ENCODE data around the gene FHIT.

The FHIT gene

GRCh38 chr3:61181874-61182273 is 69.4 kb downstream of the FHIT start:
- H3K56ac ChIP-seq (ENCODE audit: low read length): no peak overlapping the region
- H3K79me2 ChIP-seq (ENCODE audit: control insufficient read depth, insufficient read depth, low read length): no peaks in the 10 kb centered on the region
- no peak overlapping the region for H4K8ac ChIP-seq (ENCODE audit: low read depth, low read length)
- H2AK5ac ChIP-seq (ENCODE audit: low read length): no peak overlapping the region
- no peak overlapping the region for H3K23ac ChIP-seq (ENCODE audit: low read length)
- H3K27me3 ChIP-seq (ENCODE audit: insufficient read depth, low read length, poor library complexity): no peaks in the 10 kb centered on the region
- H2BK15ac ChIP-seq (replicated peaks; ENCODE audit: low read depth): no peak overlapping the region
- no peak overlapping the region for H3K27ac ChIP-seq (ENCODE audit: low read depth, low read length)
- H3K9ac ChIP-seq (ENCODE audit: low read length): no peak overlapping the region
- H2BK120ac ChIP-seq (ENCODE audit: low read depth, low read length): no peak overlapping the region
- H3K36me3 ChIP-seq (ENCODE audit: control insufficient read depth, insufficient read depth, low read length): no peaks in the 10 kb centered on the region
- H3K18ac ChIP-seq (ENCODE audit: low read length): no peak overlapping the region
- no CpG with 5 or more reads among the region's 2 CpGs for WGBS (ENCODE audit: extremely low coverage, insufficient coverage, low lambda C conversion rate)
- no peak overlapping the region for H3K4me3 ChIP-seq (ENCODE audit: low read length)
- DNase-seq: peak; percentile 20
- no peaks in the 10 kb centered on the region for H3K79me1 ChIP-seq (ENCODE audit: low read length)
- H3K4me1 ChIP-seq (ENCODE audit: control insufficient read depth, low read depth, low read length): no peaks in the 10 kb centered on the region
- H4K5ac ChIP-seq (ENCODE audit: low read length): no peak overlapping the region
- H2BK5ac ChIP-seq (ENCODE audit: low read length): no peak overlapping the region
- H3K4me2 ChIP-seq (ENCODE audit: low read length): no peak overlapping the region
- no peak overlapping the region for H3K4ac ChIP-seq (ENCODE audit: low read depth, low read length)

DNA sequence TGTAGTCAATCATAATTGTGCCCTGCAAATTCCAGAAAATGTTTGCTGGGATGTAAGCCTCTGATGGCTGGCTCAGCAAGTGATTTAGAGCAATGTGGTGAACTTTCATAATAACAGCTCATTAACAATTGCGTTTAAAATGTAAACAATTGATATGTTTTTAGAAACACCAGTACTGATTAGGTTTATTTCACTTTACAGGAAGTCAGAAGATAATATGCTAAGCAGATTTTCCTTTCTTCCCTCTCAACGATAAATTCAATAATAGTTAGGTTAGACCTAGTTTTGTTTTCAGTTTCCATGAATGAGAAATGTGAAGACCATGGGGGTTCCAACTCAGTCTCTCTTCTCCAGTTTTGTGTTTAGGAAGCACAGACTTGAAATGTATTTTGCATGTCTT is 71.0 kb downstream of the FHIT start:
- H3K4ac ChIP-seq (ENCODE audit: low read depth, low read length): no peak overlapping the region
- no peak overlapping the region for H3K23ac ChIP-seq (ENCODE audit: low read length)
- H3K27me3 ChIP-seq (ENCODE audit: insufficient read depth, low read length, poor library complexity): no peaks in the 10 kb centered on the region
- no peaks in the 10 kb centered on the region for H3K79me1 ChIP-seq (ENCODE audit: low read length)
- H2BK5ac ChIP-seq (ENCODE audit: low read length): no peak overlapping the region
- no peak overlapping the region for H4K8ac ChIP-seq (ENCODE audit: low read depth, low read length)
- H4K5ac ChIP-seq (ENCODE audit: low read length): no peak overlapping the region
- H3K9ac ChIP-seq (ENCODE audit: low read length): no peak overlapping the region
- no peak overlapping the region for H2BK120ac ChIP-seq (ENCODE audit: low read depth, low read length)
- no peak overlapping the region for H3K18ac ChIP-seq (ENCODE audit: low read length)
- H3K36me3 ChIP-seq (ENCODE audit: control insufficient read depth, insufficient read depth, low read length): no peaks in the 10 kb centered on the region
- H2AK5ac ChIP-seq (ENCODE audit: low read length): no peak overlapping the region
- no peaks in the 10 kb centered on the region for H3K4me1 ChIP-seq (ENCODE audit: control insufficient read depth, low read depth, low read length)
- no peak overlapping the region for H3K27ac ChIP-seq (ENCODE audit: low read depth, low read length)
- H3K79me2 ChIP-seq (ENCODE audit: control insufficient read depth, insufficient read depth, low read length): no peaks in the 10 kb centered on the region
- WGBS (ENCODE audit: extremely low coverage, insufficient coverage, low lambda C conversion rate): no CpG with 5 or more reads among the region's 2 CpGs
- no peak overlapping the region for H3K56ac ChIP-seq (ENCODE audit: low read length)
- no peak overlapping the region for H2BK15ac ChIP-seq (replicated peaks; ENCODE audit: low read depth)
- no peak overlapping the region for H3K4me2 ChIP-seq (ENCODE audit: low read length)
- DNase-seq: no peak
- no peak overlapping the region for H3K4me3 ChIP-seq (ENCODE audit: low read length)

- H3K23ac ChIP-seq (ENCODE audit: low read length): no peak overlapping the region
- no peak overlapping the region for H4K8ac ChIP-seq (ENCODE audit: low read depth, low read length)
- H2AK5ac ChIP-seq (ENCODE audit: low read length): no peak overlapping the region
- H3K56ac ChIP-seq (ENCODE audit: low read length): no peak overlapping the region
- no peak overlapping the region for H3K27ac ChIP-seq (ENCODE audit: low read depth, low read length)
- no peak for DNase-seq
- H3K9ac ChIP-seq (ENCODE audit: low read length): no peak overlapping the region
- H3K36me3 ChIP-seq (ENCODE audit: control insufficient read depth, insufficient read depth, low read length): no peaks in the 10 kb centered on the region
- no peak overlapping the region for H2BK5ac ChIP-seq (ENCODE audit: low read length)
- WGBS (ENCODE audit: extremely low coverage, insufficient coverage, low lambda C conversion rate): no CpG with 5 or more reads among the region's 3 CpGs
- H4K5ac ChIP-seq (ENCODE audit: low read length): no peak overlapping the region
- no peak overlapping the region for H2BK15ac ChIP-seq (replicated peaks; ENCODE audit: low read depth)
- no peak overlapping the region for H3K4me3 ChIP-seq (ENCODE audit: low read length)
- H3K4me2 ChIP-seq (ENCODE audit: low read length): no peak overlapping the region
- H3K18ac ChIP-seq (ENCODE audit: low read length): no peak overlapping the region
- no peak overlapping the region for H3K4ac ChIP-seq (ENCODE audit: low read depth, low read length)
- no peaks in the 10 kb centered on the region for H3K79me2 ChIP-seq (ENCODE audit: control insufficient read depth, insufficient read depth, low read length)
- no peaks in the 10 kb centered on the region for H3K79me1 ChIP-seq (ENCODE audit: low read length)
- H3K27me3 ChIP-seq (ENCODE audit: insufficient read depth, low read length, poor library complexity): no peaks in the 10 kb centered on the region
- no peak overlapping the region for H2BK120ac ChIP-seq (ENCODE audit: low read depth, low read length)
- H3K4me1 ChIP-seq (ENCODE audit: control insufficient read depth, low read depth, low read length): no peaks in the 10 kb centered on the region
Measured at GRCh38 chr3:61178167-61178566, 73.1 kb downstream of the FHIT start.

GRCh38 chr3:61177450-61177849 is 73.8 kb downstream of the FHIT start:
- no peak overlapping the region for H3K56ac ChIP-seq (ENCODE audit: low read length)
- no peaks in the 10 kb centered on the region for H3K36me3 ChIP-seq (ENCODE audit: control insufficient read depth, insufficient read depth, low read length)
- H3K79me2 ChIP-seq (ENCODE audit: control insufficient read depth, insufficient read depth, low read length): no peaks in the 10 kb centered on the region
- no peaks in the 10 kb centered on the region for H3K79me1 ChIP-seq (ENCODE audit: low read length)
- H3K27ac ChIP-seq (ENCODE audit: low read depth, low read length): no peak overlapping the region
- no peak overlapping the region for H2AK5ac ChIP-seq (ENCODE audit: low read length)
- no peaks in the 10 kb centered on the region for H3K27me3 ChIP-seq (ENCODE audit: insufficient read depth, low read length, poor library complexity)
- no peak overlapping the region for H3K4ac ChIP-seq (ENCODE audit: low read depth, low read length)
- no peak overlapping the region for H2BK15ac ChIP-seq (replicated peaks; ENCODE audit: low read depth)
- no CpG with 5 or more reads among the region's 2 CpGs for WGBS (ENCODE audit: extremely low coverage, insufficient coverage, low lambda C conversion rate)
- H3K18ac ChIP-seq (ENCODE audit: low read length): no peak overlapping the region
- H4K8ac ChIP-seq (ENCODE audit: low read depth, low read length): no peak overlapping the region
- no peak overlapping the region for H2BK5ac ChIP-seq (ENCODE audit: low read length)
- no peaks in the 10 kb centered on the region for H3K4me1 ChIP-seq (ENCODE audit: control insufficient read depth, low read depth, low read length)
- H2BK120ac ChIP-seq (ENCODE audit: low read depth, low read length): no peak overlapping the region
- H3K4me3 ChIP-seq (ENCODE audit: low read length): no peak overlapping the region
- H3K23ac ChIP-seq (ENCODE audit: low read length): no peak overlapping the region
- DNase-seq: no peak
- H4K5ac ChIP-seq (ENCODE audit: low read length): no peak overlapping the region
- no peak overlapping the region for H3K9ac ChIP-seq (ENCODE audit: low read length)
- no peak overlapping the region for H3K4me2 ChIP-seq (ENCODE audit: low read length)

- Histone ChIP-seq H2AK5ac (ENCODE audit: low read length) (no peak overlapping the region), H2BK5ac (ENCODE audit: low read length) (no peak overlapping the region), H3K27me3 (ENCODE audit: insufficient read depth, low read length, poor library complexity) (no peaks in the 10 kb centered on the region), H3K79me1 (ENCODE audit: low read length) (no peaks in the 10 kb centered on the region), H4K5ac (ENCODE audit: low read length) (no peak overlapping the region), H3K79me2 (ENCODE audit: control insufficient read depth, insufficient read depth, low read length) (no peaks in the 10 kb centered on the region), H3K4me1 (ENCODE audit: control insufficient read depth, low read depth, low read length) (no peaks in the 10 kb centered on the region), H3K27ac (ENCODE audit: low read depth, low read length) (no peak overlapping the region), H3K36me3 (ENCODE audit: control insufficient read depth, insufficient read depth, low read length) (no peaks in the 10 kb centered on the region), H3K23ac (ENCODE audit: low read length) (no peak overlapping the region), H2BK120ac (ENCODE audit: low read depth, low read length) (no peak overlapping the region), H3K9ac (ENCODE audit: low read length) (no peak overlapping the region), H3K18ac (ENCODE audit: low read length) (no peak overlapping the region), H3K56ac (ENCODE audit: low read length) (no peak overlapping the region), H4K8ac (ENCODE audit: low read depth, low read length) (no peak overlapping the region), H2BK15ac (replicated peaks; ENCODE audit: low read depth) (no peak overlapping the region), H3K4me3 (ENCODE audit: low read length) (no peak overlapping the region), H3K4me2 (ENCODE audit: low read length) (no peak overlapping the region), H3K4ac (ENCODE audit: low read depth, low read length) (no peak overlapping the region)
- no peak for DNase-seq
Measured at GRCh38 chr3:61173676-61174075, 77.6 kb downstream of the FHIT start.

- Histone ChIP-seq H2BK120ac (ENCODE audit: low read depth, low read length) (no peak overlapping the region), H3K79me2 (ENCODE audit: control insufficient read depth, insufficient read depth, low read length) (no peaks in the 10 kb centered on the region)
- DNase-seq: peak; percentile 73
Measured at GRCh38 chr3:61172684-61173083, 78.6 kb downstream of the FHIT start.

More at GRCh38 chr3:61172684-61173083, 78.6 kb downstream of the FHIT start:
- Histone ChIP-seq H2BK5ac (ENCODE audit: low read length) (no peak overlapping the region), H3K27ac (ENCODE audit: low read depth, low read length) (no peak overlapping the region), H4K5ac (ENCODE audit: low read length) (no peak overlapping the region), H2AK5ac (ENCODE audit: low read length) (no peak overlapping the region), H3K79me1 (ENCODE audit: low read length) (no peaks in the 10 kb centered on the region), H4K8ac (ENCODE audit: low read depth, low read length) (no peak overlapping the region), H3K4ac (ENCODE audit: low read depth, low read length) (no peak overlapping the region), H3K18ac (ENCODE audit: low read length) (no peak overlapping the region), H3K4me3 (ENCODE audit: low read length) (no peak overlapping the region), H3K56ac (ENCODE audit: low read length) (no peak overlapping the region), H3K9ac (ENCODE audit: low read length) (no peak overlapping the region), H2BK15ac (replicated peaks; ENCODE audit: low read depth) (no peak overlapping the region), H3K23ac (ENCODE audit: low read length) (no peak overlapping the region), H3K36me3 (ENCODE audit: control insufficient read depth, insufficient read depth, low read length) (no peaks in the 10 kb centered on the region), H3K27me3 (ENCODE audit: insufficient read depth, low read length, poor library complexity) (no peaks in the 10 kb centered on the region), H3K4me2 (ENCODE audit: low read length) (no peak overlapping the region), H3K4me1 (ENCODE audit: control insufficient read depth, low read depth, low read length) (no peaks in the 10 kb centered on the region)
- no CpG with 5 or more reads among the region's 2 CpGs for WGBS (ENCODE audit: extremely low coverage, insufficient coverage, low lambda C conversion rate)
